ENCODE measurements around the gene SLC38A4. TPM values are rescaled to one million over a fixed set of nuclear protein-coding genes. Genes with fewer than 3 reads are reported as not detected.

The SLC38A4 gene
- total and polyA plus RNA-seq, 12 donors: 0.14 to 2.7 (median 0.51) TPM

DNA sequence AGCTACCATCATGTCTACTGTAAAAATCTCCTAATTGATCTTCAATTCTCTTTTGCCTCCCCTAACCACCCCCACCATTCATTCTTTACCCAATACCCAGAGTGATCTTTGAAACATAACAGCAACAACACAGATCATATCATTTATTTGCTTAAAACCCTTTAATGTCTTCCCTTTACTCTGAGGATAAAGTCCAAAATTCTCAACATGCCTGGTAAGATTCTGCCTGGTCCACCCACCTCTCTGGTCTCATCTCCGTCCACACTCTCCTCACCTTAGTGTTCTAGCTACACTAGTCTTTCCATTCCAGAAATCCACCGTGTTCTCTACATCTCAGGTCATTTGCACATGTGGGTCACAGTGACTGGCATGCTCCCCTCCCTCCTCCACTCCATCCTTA lies 27.7 kb downstream of the SLC38A4 start:
- TF ChIP-seq, protein P1, sequence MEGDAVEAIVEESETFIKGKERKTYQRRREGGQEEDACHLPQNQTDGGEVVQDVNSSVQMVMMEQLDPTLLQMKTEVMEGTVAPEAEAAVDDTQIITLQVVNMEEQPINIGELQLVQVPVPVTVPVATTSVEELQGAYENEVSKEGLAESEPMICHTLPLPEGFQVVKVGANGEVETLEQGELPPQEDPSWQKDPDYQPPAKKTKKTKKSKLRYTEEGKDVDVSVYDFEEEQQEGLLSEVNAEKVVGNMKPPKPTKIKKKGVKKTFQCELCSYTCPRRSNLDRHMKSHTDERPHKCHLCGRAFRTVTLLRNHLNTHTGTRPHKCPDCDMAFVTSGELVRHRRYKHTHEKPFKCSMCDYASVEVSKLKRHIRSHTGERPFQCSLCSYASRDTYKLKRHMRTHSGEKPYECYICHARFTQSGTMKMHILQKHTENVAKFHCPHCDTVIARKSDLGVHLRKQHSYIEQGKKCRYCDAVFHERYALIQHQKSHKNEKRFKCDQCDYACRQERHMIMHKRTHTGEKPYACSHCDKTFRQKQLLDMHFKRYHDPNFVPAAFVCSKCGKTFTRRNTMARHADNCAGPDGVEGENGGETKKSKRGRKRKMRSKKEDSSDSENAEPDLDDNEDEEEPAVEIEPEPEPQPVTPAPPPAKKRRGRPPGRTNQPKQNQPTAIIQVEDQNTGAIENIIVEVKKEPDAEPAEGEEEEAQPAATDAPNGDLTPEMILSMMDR (IDR thresholded peaks at IDR 0.05): no peak
- no peak for TF ChIP-seq POLR2A (IDR thresholded peaks at IDR 0.05)
- no peaks in the 10 kb centered on the region for H3K27me3 ChIP-seq
- intact Hi-C loops (cut with DNase I): no loop called here
- H3K36me3 ChIP-seq (replicated peaks in 1 of 2): no peaks in the 10 kb centered on the region
- H3K9me3 ChIP-seq (replicated peaks in 1 of 3): no peaks in the 10 kb centered on the region
- H3K27ac ChIP-seq: no peak overlapping the region
- WGBS, 4 donors: 86 to 93% (median 91%) methylated on average over 2 of the region's 2 CpGs
- no peaks in the 10 kb centered on the region for H3K4me1 ChIP-seq (replicated peaks in 1 of 2)
- no peak for DNase-seq
- H3K4me3 ChIP-seq: no peak overlapping the region

DNA sequence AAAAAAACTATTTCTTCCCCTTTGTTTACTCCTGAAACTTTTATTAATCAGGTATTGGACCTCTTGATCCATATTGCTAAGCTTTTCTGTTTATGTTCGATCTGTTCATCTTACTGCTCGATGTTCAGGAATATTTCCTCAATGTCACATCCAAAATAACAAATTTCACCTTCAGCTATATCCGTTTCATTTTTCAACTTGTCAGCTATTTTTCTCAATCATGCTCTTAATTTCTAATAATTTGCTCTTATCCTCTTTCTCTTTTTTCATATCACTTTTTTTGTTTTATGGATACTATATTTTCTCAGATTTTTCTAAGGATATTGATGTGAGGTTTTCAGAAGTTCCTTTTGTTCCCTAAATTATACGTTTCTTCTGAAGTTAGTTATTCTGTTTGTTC lies 29.8 kb downstream of the SLC38A4 start:
- no peak for TF ChIP-seq POLR2A (IDR thresholded peaks at IDR 0.05)
- TF ChIP-seq, protein P1 (IDR thresholded peaks at IDR 0.05): no peak
- H3K4me3 ChIP-seq: no peak overlapping the region
- no peaks in the 10 kb centered on the region for H3K9me3 ChIP-seq (replicated peaks in 1 of 3)
- no peaks in the 10 kb centered on the region for H3K4me1 ChIP-seq (replicated peaks in 1 of 2)
- H3K27me3 ChIP-seq: no peaks in the 10 kb centered on the region
- no peaks in the 10 kb centered on the region for H3K36me3 ChIP-seq (replicated peaks in 1 of 2)
- DNase-seq: no peak
- H3K27ac ChIP-seq: no peak overlapping the region
- WGBS, 4 donors: 87 to 97% (median 95%) methylated on average over 4 of the region's 4 CpGs
- intact Hi-C loops (cut with DNase I): no loop called here

DNA sequence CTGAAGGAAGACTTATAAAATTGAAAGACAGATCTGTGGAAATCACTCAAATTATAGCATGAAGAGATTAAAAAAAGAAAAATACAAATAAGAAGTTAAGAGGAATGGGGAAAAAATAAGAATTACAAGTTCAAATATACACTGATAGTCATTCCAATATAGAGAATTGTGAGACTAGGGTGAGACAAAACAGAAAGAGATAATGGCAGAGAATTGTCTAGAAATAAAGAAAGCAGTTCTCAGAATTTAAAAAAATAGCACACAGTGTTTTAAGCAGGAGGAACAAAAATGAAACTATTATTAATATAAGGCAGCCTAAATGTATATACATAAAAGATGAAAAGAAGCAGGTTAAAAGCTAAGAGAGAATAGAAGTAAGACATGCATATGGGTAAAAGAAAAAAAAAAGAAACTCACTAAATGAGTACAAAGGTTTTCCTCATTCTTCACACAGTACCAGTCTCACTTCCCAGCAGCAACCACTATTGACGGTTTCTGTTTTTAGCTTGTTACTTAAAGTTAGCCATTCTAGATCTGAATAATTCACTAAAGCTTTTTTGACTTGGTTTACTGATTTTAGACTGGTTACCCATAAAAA lies 31.1 kb downstream of the SLC38A4 start:
- H3K4me3 ChIP-seq: no peak overlapping the region
- WGBS, 4 donors: 81 to 86% (median 83%) methylated on average over 1 of the region's 1 CpG
- intact Hi-C loops (cut with DNase I): no loop called here
- no peaks in the 10 kb centered on the region for H3K36me3 ChIP-seq (replicated peaks in 1 of 2)
- TF ChIP-seq POLR2A (IDR thresholded peaks at IDR 0.05): no peak
- TF ChIP-seq, protein P1 (IDR thresholded peaks at IDR 0.05): no peak
- DNase-seq: no peak
- no peaks in the 10 kb centered on the region for H3K27me3 ChIP-seq
- H3K9me3 ChIP-seq (replicated peaks in 1 of 3): no peaks in the 10 kb centered on the region
- H3K4me1 ChIP-seq (replicated peaks in 1 of 2): no peaks in the 10 kb centered on the region
- H3K27ac ChIP-seq: no peak overlapping the region

DNA sequence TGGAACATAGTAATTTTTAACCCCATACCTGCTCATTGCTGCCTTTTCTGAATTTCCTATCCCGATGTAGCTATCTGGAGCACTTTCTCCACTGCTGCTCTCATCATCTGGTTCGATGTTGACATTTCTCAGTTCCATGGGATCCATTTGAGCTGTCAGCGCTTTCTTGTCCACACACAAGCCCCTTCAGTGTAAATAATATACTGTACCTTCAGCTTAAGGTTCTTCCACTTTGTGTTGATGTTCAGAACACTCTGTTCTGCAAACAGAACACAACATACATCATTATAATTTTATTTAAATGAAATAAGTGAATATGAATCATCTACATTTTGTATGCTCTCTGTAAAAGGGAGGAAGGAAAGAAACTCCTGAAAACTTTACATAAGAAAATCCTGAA lies 32.9 kb downstream of the SLC38A4 start:
- intact Hi-C loops (cut with DNase I): no loop called here
- 85 to 94% (median 90%) methylated on average over 3 of the region's 3 CpGs for WGBS, 4 donors

More for the DNA sequence above, 32.9 kb downstream of the SLC38A4 start:
- no peak overlapping the region for H3K27ac ChIP-seq
- no peaks in the 10 kb centered on the region for H3K4me1 ChIP-seq (replicated peaks in 1 of 2)
- H3K4me3 ChIP-seq: no peak overlapping the region
- TF ChIP-seq, protein P1 (IDR thresholded peaks at IDR 0.05): no peak
- TF ChIP-seq POLR2A (IDR thresholded peaks at IDR 0.05): no peak
- no peaks in the 10 kb centered on the region for H3K9me3 ChIP-seq (replicated peaks in 1 of 3)
- DNase-seq: no peak
- H3K36me3 ChIP-seq (replicated peaks in 1 of 2): no peaks in the 10 kb centered on the region
- no peaks in the 10 kb centered on the region for H3K27me3 ChIP-seq

Data from adrenal gland (tissue), 12 donors.